IPS DF 4.7 (cell line): ENCODE data around the gene PKN3.
"Not testable (repeated sequence)": the region's sequence is repeated elsewhere in the genome, so short reads cannot be mapped to it uniquely, and the experiment has no call there.

Source experiments
- DNase-seq: peaks from one replicate; pipeline ENCODE4 v3.0.0-alpha.2; 2013; ENCODE audit warnings: low spot score; ENCODE audit errors: extremely low read depth

PKN3 gene

GRCh38 chr9:128693738-128694137 lies 8.6 kb upstream of the PKN3 start:
- not testable (repeated sequence) for DNase-seq

DNA sequence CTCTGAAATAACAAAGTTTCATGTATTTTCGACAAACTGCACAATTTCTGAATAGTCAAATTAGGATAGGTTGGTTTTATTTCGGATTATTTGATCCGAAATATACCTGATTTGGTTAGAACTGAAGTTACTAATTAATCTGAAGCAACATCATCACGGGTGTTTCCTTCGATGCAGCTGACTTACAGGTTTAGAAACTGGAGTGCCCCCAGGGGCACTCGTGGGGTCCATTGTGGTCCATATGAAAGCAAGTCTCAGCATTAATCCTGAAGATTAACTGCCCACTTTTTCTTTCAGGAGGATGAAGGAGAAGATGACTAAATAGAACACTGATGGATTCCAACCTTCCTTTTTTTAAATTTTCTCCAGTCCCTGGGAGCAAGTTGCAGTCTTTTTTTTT lies 8.0 kb upstream of the PKN3 start:
- DNase-seq, result no peak

- DNase-seq, result no peak
Observed at GRCh38 chr9:128696923-128697707, 5.2 kb upstream of the PKN3 start.

GRCh38 chr9:128699096-128699795 lies 3.1 kb upstream of the PKN3 start:
- DNase-seq, result not testable (repeated sequence)

DNA sequence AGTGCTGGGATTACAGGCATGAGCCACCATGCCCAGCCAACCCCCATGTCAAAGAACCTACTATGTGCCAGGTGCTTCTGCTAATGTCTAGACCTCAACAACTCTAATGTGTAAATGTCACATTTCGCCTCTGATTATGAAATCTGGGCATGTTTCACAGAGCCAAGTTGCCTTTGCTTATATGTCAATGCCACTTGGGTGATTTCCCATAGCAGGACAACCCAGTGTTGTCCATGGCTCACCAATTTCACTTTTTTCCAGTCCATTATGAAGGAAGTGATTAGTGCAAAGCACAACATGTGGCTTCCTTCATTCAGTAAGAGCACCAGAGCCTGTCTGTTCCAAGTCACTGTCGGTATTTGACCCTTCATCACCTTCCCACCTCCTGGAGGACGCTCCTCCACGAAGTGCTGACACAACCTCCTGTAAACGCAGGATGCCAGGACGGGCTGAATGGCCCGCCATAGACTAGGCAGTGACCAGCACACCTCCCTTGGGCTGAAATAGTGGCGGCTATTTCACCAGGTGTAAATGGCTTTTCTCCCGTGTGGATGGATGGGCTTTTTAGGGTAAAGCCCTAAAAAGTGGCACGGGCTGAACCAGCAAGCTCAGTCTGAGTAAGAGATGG lies 962 bp upstream of the PKN3 start:
- no peak for DNase-seq

- DNase-seq, result no peak
Observed at GRCh38 chr9:128702949-128703615, 779 bp downstream of the PKN3 start.

GRCh38 chr9:128703616-128704355 lies 1.5 kb downstream of the PKN3 start:
- DNase-seq, result no peak

- no peak for DNase-seq
Observed at GRCh38 chr9:128704356-128704670, 2.0 kb downstream of the PKN3 start.

DNA sequence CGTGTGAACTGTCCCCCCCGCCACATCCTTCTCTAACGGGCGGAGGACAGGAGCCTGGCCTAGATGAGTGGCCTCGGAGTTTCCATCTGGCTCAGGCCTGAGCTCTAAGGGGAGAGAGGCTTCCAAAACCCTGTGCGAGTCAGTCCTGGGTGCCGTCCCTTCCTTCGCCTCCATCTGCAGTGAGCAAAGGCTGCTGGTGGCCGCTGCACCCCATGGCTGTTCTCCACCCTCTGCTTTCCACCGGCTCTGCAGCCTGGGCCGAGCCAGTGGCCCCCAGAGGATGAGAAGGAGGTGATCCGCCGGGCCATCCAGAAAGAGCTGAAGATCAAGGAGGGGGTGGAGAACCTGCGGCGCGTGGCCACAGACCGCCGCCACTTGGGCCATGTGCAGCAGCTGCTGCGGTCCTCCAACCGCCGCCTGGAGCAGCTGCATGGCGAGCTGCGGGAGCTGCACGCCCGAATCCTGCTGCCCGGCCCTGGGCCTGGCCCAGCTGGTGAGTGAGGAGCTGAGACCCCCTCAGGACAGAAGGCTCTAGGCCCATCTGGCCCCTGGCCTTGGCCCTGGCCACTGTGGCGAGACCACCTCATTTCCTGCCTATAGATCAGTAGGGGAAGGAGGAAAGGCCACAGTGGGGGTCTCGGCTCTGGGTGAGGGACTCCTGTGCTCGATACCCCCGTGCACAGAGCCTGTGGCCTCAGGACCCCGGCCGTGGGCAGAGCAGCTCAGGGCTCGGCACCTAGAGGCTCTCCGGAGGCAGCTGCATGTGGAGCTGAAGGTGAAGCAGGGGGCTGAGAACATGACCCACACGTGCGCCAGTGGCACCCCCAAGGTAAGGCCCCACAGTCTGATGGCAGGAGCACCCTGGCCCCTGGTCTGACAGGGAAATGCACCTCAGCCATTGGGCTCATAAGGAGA lies 3.0 kb downstream of the PKN3 start:
- DNase-seq, result no peak

DNA sequence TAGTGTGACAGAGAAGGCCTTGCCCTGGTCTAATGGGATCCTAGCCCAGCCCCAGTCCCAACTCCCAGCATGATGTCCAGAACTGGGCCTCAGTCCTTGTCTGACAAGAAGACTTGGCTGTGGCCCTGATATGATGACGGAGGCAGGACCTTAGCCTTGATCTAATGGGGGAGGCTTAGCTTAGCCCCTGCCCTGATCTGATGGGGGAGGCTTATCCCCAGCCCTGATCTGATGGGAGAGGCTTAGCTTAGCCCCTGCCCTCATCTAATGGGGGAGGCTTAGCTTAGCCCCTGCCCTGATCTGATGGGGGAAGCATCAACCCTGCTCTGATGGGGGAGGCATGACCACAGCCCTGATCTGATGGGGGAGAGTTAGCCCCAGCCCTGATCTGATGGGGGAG lies 3.7 kb downstream of the PKN3 start:
- DNase-seq, result no peak

DNA sequence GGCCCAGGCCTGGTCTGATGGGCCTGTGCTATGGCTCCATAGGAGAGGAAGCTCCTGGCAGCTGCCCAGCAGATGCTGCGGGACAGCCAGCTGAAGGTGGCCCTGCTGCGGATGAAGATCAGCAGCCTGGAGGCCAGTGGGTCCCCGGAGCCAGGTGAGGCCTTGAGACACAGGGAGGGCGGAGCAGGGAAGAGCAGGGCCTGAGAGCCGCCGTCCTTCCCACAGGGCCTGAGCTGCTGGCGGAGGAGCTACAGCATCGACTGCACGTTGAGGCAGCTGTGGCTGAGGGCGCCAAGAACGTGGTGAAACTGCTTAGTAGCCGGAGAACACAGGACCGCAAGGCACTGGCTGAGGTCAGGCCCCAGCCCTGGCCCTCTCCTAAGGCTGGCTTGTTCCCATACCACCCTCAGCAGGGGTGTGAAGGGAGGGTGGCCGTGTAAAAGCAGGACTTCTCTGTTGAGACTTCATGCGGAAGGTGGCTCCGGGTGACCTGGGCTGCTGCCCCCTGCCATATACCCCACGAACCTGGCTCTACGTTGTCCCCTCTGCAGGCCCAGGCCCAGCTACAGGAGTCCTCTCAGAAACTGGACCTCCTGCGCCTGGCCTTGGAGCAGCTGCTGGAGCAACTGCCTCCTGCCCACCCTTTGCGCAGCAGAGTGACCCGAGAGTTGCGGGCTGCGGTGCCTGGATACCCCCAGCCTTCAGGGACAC lies 4.5 kb downstream of the PKN3 start:
- no peak for DNase-seq

GRCh38 chr9:128707446-128707845 lies 5.1 kb downstream of the PKN3 start:
- no peak for DNase-seq

- no peak for DNase-seq
Observed at GRCh38 chr9:128712451-128713410, 10.4 kb downstream of the PKN3 start.

DNA sequence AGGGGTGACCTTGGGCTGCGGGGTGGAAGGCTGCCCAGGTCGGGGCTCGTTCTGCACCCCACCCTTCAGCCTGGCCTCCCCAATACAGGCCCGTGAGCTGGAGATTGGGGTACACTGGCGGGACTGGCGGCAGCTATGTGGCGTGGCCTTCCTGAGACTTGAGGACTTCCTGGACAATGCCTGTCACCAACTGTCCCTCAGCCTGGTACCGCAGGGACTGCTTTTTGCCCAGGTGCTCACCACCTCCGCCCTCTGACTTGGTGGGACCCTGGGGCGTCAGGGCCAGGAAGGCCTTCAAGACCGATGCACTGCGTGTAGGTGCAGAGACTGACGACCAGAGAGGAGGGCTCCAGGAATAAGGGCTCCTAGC lies 11.1 kb downstream of the PKN3 start:
- no peak for DNase-seq

DNA sequence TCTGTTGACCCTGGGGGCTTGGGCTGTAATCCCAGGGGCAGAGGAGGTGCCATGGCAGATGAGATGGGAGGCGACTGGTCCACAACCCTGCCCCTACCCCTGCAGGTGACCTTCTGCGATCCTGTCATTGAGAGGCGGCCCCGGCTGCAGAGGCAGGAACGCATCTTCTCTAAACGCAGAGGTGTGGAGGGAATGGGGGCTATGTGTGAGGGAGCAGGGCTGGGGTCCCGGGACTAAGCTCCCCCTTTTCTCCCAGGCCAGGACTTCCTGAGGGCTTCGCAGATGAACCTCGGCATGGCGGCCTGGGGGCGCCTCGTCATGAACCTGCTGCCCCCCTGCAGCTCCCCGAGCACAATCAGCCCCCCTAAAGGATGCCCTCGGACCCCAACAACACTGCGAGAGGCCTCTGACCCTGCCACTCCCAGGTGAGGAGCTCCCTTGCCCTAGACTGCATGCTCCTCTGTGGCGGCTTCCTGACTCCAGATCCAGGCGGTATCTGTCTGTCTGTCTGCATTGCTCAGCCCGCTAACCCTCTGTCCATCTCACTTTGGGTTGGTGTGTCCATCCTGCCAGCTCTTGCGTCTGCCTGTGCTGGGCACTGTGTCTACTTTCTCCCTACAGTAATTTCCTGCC lies 11.8 kb downstream of the PKN3 start:
- no peak for DNase-seq

- no peak for DNase-seq
Observed at GRCh38 chr9:128714586-128715435, 12.5 kb downstream of the PKN3 start.

DNA sequence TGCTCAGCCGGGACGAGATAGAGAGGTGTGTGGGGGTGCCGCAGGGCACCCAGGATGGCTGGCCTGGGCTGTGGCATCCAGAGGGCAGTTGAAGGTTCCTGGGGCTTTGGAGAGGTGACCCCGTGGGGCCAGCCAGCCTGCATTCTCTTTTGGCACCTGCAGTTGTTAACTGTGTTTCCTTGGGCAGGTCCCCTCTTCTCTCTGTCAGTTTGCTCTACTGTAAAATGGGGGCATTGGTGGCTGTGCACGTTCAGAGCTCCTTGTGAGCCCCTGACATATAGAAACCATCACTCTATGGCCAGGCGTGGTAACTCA lies 13.1 kb downstream of the PKN3 start:
- no peak for DNase-seq
